Right atrium auricular region (tissue), 2 donors: ENCODE data around the gene PFN1. TPM values are rescaled to one million over a fixed set of nuclear protein-coding genes. Genes with fewer than 3 reads are reported as not detected.
A peak's percentile ranks its signal among the peaks of the same experiment; 100 is the strongest.
"Not testable (repeated sequence)": the region's sequence is repeated elsewhere in the genome, so short reads cannot be mapped to it uniquely, and the experiment has no call there.

Experiments
- DNase-seq: peaks from one replicate; pipeline ENCODE4 v3.0.0-alpha.2; 2019; ENCODE audit warnings: low spot score
- H3K27ac ChIP-seq, 2 donors: fragments of 200-600 bp; sonication (generic); 1 replicate in 1 of 2; 2 replicates in 1 of 2; pipeline ENCODE4 v1.5.1; 2016 to 2019
- H3K27me3 ChIP-seq, 2 donors: fragments of 200-600 bp; sonication (generic); one replicate each; pipeline versions ENCODE4 v1.5.1 to v1.6.0; 2017 to 2019
- H3K36me3 ChIP-seq: fragments of 200-600 bp; sonication (generic); one replicate; pipeline ENCODE4 v1.5.1; 2016
- H3K4me1 ChIP-seq, 2 donors: fragments of 200-600 bp; sonication (generic); one replicate each; pipeline versions ENCODE4 v1.5.1 to v1.6.0; 2017 to 2019
- H3K4me3 ChIP-seq, 2 donors: fragments of 200-600 bp; sonication (generic); 1 replicate in 1 of 2; 2 replicates in 1 of 2; pipeline ENCODE4 v1.5.1; 2017 to 2019; ENCODE audit warnings: mild to moderate bottlenecking in 1 of 2, moderate library complexity in 1 of 2
- H3K9me3 ChIP-seq, 2 donors: fragments of 200-600 bp; sonication (generic); one replicate each; pipeline ENCODE4 v1.5.1; 2019
- total RNA-seq, 2 donors: library from RNA; depleted of rRNA; stranded (reverse); fragments of >200 nt; gene quantifications; one replicate each; pipeline ENCODE4 v1.1.0, GENCODE V29; 2016
- TF ChIP-seq, protein P1 (sequence below), 2 donors: fragments of 200-600 bp; sonication (generic); IDR thresholded peaks; one replicate each; pipeline ENCODE4 v1.5.1; 2019; ENCODE audit warnings: antibody characterized with exemption in 2 of 2

PFN1 gene
- total RNA-seq, 2 donors from 2014 or later = 218 to 425 TPM

DNA sequence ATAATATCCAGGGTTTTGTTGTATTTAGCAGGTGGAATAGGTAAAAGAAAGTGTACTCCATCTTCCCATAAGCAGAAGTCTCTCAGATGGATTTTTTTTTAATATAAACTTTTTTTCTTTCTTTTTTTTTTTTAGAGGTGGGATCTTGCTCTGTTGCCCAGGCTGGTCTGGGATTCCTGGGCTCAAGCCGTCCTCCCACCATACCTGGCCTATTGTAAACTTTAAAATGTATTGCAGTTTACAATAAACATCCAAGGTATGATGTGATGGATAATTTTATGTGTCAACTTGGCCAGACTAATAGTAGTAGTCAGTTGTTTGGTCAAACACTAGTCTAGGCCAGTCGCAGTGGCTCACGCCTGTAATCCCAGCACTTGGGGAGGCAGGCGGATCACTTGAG is 27.0 kb downstream of the PFN1 start:
- H3K27me3 ChIP-seq = no peaks in the 10 kb centered on the region
- DNase-seq = no peak
- no peak overlapping the region for H3K27ac ChIP-seq
- H3K36me3 ChIP-seq = no peaks in the 10 kb centered on the region
- H3K4me3 ChIP-seq = no peak overlapping the region
- no peaks in the 10 kb centered on the region for H3K4me1 ChIP-seq
- H3K9me3 ChIP-seq = no peaks in the 10 kb centered on the region
- TF ChIP-seq, protein P1, sequence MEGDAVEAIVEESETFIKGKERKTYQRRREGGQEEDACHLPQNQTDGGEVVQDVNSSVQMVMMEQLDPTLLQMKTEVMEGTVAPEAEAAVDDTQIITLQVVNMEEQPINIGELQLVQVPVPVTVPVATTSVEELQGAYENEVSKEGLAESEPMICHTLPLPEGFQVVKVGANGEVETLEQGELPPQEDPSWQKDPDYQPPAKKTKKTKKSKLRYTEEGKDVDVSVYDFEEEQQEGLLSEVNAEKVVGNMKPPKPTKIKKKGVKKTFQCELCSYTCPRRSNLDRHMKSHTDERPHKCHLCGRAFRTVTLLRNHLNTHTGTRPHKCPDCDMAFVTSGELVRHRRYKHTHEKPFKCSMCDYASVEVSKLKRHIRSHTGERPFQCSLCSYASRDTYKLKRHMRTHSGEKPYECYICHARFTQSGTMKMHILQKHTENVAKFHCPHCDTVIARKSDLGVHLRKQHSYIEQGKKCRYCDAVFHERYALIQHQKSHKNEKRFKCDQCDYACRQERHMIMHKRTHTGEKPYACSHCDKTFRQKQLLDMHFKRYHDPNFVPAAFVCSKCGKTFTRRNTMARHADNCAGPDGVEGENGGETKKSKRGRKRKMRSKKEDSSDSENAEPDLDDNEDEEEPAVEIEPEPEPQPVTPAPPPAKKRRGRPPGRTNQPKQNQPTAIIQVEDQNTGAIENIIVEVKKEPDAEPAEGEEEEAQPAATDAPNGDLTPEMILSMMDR (IDR thresholded peaks at IDR 0.05) = no peak

DNA sequence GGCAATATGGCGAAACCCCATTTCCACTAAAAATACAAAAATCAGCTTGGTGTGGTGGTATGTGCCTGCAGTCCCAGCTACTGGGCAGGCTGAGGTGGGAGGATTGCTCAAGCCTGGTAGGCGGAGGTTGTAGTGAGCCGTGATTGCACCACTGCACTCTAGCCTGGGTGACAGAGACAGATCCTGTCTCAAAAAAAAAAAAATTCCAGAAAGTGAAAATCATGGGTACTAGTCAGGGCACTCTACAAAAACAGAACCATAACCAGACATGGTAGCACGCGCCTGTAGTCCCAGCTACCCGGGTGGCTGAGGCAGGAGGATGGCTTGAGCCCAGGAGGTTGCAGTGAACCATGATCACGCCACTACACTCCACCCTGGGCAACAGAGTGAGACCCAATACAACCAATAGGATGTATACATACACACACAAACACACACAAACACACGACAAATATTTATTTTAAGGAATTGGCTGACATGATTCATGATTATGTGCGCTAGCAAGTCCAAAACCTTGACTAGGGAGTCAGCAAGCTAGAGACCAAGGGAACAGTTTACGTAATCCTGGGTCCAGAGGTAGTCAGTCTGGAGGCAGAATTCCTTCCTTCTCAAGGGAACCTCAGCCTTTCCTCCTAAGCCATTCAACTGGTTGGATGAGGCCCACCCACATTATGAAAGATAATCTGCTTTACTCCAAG is 27.8 kb downstream of the PFN1 start:
- no peak overlapping the region for H3K4me3 ChIP-seq
- H3K4me1 ChIP-seq = no peaks in the 10 kb centered on the region
- no peaks in the 10 kb centered on the region for H3K36me3 ChIP-seq
- no peak overlapping the region for H3K27ac ChIP-seq
- H3K27me3 ChIP-seq = no peaks in the 10 kb centered on the region
- no peak for DNase-seq
- H3K9me3 ChIP-seq = no peaks in the 10 kb centered on the region
- TF ChIP-seq, protein P1 (IDR thresholded peaks at IDR 0.05) = no peak

GRCh38 chr17:4919511-4920047 is 28.8 kb downstream of the PFN1 start:
- Histone ChIP-seq H3K36me3 (no peaks in the 10 kb centered on the region), H3K27ac (no peak overlapping the region), H3K27me3 (no peaks in the 10 kb centered on the region), H3K4me1 (no peaks in the 10 kb centered on the region), H3K9me3 (no peaks in the 10 kb centered on the region), H3K4me3 (no peak overlapping the region)
- no peak for DNase-seq
- TF ChIP-seq, protein P1 (IDR thresholded peaks at IDR 0.05) = no peak

- not testable (repeated sequence) for H3K4me3 ChIP-seq, H3K36me3 ChIP-seq, H3K4me1 ChIP-seq, H3K9me3 ChIP-seq, DNase-seq, H3K27ac ChIP-seq, H3K27me3 ChIP-seq
Measured at GRCh38 chr17:4914551-4914950, 33.8 kb downstream of the PFN1 start.

GRCh38 chr17:4913994-4914393 is 34.3 kb downstream of the PFN1 start:
- Histone ChIP-seq H3K4me3 (no peak overlapping the region), H3K9me3 (no peaks in the 10 kb centered on the region), H3K27me3 (no peaks in the 10 kb centered on the region), H3K36me3 (no peaks in the 10 kb centered on the region), H3K4me1 (peaks cover 0 to 6% of the 10 kb centered on the region in 2 donors), H3K27ac (no peak overlapping the region)
- TF ChIP-seq, protein P1 (IDR thresholded peaks at IDR 0.05) = no peak
- no peak for DNase-seq

- Histone ChIP-seq H3K27me3 (no peaks in the 10 kb centered on the region), H3K4me1 (peaks cover 0 to 15% of the 10 kb centered on the region in 2 donors), H3K4me3 (no peak overlapping the region), H3K36me3 (no peaks in the 10 kb centered on the region), H3K9me3 (no peaks in the 10 kb centered on the region), H3K27ac (peak overlapping the region; percentile 20 to 48)
- DNase-seq = peak; percentile 96
- TF ChIP-seq, protein P1 (IDR thresholded peaks at IDR 0.05) = peak; percentile 86 to 92
Measured at GRCh38 chr17:4908711-4909496, 39.4 kb downstream of the PFN1 start.
